HFF-Myc (cell line): Measurements from ENCODE around the gene LRMDA.

ENCODE experiments used
- DNase-seq: peaks from one replicate; pipeline ENCODE4 v3.0.0-alpha.2; 2011; ENCODE audit warnings: low read depth; ENCODE audit errors: extremely low read depth
- H3K4me3 ChIP-seq: replicated peaks from 2 replicates; pipeline ENCODE4 v1.5.1; 2011; ENCODE audit warnings: low read depth, mild to moderate bottlenecking, control low read depth, low read length
- TF ChIP-seq, protein P1 (sequence below): IDR thresholded peaks from 2 replicates; pipeline ENCODE4 v1.5.1; 2012; ENCODE audit warnings: mild to moderate bottlenecking, low read depth, low read length, control low read depth; ENCODE audit errors: missing control alignments

The LRMDA gene

DNA sequence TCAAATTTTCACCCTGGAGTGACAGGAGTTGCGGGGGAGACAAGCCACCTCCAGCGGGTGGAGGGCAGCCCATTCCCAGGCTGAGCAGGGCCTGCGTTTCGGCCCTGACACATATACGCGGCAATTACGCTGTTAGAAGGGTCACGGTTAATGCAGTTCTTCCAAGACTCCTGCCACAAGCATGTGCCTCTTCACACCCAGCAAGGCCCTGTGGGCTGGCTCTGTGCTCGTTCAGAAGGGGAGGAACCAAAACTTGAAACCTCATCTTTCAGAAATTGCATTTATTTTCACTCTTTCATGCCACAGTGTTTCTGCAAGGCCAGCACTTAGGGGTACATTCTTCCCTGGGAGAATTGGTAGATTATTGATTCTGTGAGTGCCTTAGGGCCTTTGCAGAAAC is 24.7 kb downstream of the LRMDA start:
- no peak overlapping the region for H3K4me3 ChIP-seq
- TF ChIP-seq, protein P1, sequence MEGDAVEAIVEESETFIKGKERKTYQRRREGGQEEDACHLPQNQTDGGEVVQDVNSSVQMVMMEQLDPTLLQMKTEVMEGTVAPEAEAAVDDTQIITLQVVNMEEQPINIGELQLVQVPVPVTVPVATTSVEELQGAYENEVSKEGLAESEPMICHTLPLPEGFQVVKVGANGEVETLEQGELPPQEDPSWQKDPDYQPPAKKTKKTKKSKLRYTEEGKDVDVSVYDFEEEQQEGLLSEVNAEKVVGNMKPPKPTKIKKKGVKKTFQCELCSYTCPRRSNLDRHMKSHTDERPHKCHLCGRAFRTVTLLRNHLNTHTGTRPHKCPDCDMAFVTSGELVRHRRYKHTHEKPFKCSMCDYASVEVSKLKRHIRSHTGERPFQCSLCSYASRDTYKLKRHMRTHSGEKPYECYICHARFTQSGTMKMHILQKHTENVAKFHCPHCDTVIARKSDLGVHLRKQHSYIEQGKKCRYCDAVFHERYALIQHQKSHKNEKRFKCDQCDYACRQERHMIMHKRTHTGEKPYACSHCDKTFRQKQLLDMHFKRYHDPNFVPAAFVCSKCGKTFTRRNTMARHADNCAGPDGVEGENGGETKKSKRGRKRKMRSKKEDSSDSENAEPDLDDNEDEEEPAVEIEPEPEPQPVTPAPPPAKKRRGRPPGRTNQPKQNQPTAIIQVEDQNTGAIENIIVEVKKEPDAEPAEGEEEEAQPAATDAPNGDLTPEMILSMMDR, result no peak
- no peak for DNase-seq

DNA sequence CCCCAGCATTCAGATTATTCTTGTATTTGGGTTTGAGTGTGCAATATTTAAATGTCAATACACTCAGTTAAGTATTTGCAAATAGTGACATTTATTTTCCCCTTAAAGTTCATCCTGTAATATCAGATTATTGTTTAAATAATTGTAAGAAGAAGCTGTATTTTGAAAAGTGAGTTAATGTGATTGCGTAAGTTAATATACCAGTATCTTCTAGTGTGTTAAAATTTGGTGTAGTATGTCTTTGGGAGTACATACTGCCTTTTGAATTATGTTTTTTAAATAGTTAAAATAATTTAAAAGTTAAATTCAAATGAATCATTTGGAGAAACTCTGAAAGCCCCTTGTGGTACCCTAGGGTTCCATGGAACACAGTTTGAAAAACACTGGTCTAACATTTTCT is 28.6 kb downstream of the LRMDA start:
- H3K4me3 ChIP-seq, result no peak overlapping the region
- DNase-seq, result no peak
- TF ChIP-seq, protein P1, result no peak

DNA sequence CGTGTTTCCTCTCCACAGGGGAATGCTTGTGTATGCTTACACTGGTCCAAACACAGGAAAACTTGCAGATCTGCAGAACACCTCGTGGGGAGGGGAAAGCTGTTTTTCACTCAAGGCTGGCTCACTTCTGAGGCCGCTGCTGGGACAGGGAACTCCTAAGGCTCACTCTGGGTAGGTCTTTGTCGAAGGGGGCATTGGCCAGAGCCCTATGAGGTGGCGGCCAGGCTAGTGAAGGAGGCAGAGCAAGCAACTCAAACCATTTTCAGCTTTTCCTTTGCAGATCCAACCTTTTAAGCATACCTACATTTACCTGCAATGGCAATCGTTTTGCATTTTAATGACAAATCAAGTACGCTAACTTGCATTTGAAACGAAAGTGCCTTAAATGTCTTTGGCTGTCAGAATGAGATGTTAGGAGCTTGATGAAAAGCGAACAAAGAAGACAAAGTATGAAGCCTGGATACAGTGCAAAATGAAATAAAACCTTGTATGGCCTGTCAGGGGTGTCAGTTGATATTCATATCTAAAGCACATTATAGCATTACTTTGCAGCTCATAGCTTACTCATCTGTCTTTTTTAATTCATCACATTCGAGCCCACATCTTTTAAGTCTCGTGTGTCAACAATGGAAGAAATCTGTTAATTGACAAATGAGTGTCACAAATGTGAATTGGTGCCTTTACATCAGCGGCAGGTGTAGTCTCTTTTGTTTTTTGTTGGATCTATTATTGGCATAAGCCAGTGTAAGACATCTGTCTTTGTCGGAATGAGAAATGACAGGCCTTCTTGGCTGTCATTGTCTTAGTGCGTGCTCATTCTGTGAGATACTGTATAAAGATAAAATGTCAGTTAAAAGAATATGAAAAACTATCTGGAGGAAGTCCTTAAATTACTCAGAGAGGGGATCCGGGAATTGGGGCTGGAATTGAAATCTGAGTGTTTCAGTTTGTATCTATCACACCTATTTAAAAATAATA is 30.5 kb downstream of the LRMDA start:
- TF ChIP-seq, protein P1, result no peak
- DNase-seq, result no peak
- no peak overlapping the region for H3K4me3 ChIP-seq

DNA sequence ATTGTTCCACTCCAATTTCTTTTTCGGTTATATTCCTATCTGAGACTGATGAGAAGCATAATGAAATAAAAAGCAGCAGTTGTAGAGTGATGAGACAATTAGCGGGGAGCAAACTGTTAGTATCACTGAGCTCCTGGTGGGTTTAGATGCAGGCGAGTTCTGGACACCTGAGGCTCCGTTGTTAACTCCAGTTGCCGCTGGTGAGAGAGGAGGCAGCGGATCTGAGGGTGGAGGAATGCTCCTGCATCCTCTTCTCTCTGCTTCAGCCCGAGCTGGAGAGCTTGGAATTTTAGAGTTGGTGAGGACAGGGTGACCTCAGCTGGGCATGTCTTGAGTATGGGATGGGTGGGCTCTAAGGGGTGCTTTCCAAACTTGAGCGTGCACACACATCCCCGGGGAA is 31.4 kb downstream of the LRMDA start:
- H3K4me3 ChIP-seq, result no peak overlapping the region
- TF ChIP-seq, protein P1, result no peak
- no peak for DNase-seq

DNA sequence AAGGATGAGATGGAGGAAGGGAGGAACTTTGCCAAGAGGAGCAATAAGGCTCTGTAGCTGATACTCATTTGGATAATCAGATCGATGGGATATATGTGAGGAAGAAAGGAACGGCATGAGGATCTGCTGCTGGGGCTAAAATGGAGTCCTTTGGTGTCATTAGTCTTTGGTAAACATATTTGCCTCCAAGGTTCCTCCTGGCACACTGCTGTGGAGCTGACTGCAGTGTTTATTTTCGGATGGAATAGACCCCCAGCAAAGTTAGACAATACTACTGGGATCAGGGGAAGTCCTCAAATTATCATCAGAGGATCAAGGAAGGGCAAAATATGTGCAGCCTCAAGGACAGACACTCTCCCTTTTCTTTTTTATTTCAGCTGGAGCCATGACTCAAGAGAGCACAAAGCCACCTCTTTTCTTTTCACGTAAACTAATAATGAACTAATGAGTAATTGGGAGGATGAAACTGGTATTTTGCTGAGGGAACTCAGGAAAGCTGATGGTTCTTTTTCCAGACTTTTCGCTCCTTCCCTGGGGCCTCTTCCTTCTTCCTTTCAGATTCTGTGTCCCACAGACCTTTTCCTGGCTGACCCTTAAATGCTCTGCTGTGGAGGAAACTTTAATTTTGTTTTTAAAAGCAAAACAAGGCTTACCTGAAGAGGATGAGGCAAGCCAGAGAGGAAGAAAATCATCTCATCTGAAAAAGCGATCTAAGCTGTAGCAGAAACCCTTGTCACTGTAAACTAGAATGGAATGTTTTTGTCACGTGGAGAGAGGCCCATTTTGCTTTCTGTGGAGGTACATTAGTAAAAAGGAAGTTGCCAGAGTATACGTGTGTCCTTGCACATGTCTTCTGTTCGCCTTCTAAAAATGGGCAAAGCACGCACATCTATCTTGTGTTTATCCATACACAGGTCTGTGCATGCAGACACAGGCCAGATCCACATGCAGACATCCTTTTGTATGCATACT is 33.3 kb downstream of the LRMDA start:
- no peak for DNase-seq
- no peak overlapping the region for H3K4me3 ChIP-seq
- TF ChIP-seq, protein P1, result no peak

DNA sequence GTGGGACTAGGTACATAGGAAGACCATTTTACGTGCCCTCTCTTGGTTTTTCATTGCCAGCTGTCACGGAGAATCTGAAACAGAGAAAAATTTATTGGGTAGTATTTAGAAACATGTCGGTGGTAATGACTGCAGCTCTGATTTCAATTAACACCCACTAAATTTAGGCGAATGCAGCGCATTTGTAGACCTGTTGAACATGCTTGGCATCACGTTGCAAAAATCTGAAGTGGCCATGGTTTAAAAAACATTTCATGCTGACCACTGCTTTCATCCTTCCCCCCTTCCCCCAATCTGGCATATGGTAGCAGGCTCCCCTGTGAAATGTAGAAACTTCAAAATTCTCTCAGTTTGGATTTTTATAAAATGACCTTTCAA is 34.0 kb downstream of the LRMDA start:
- no peak for DNase-seq
- H3K4me3 ChIP-seq, result no peak overlapping the region
- TF ChIP-seq, protein P1, result no peak
